Stimulated activated CD4-positive, alpha-beta T cell treated with anti-CD3 and anti-CD28 coated beads, Interleukin-15, amount 100 ng/mL, for 24 hours (primary cell): ENCODE data around the gene TNFRSF25.
"Not testable (repeated sequence)": the region's sequence is repeated elsewhere in the genome, so short reads cannot be mapped to it uniquely, and the experiment has no call there.

ENCODE experiments used
- DNase-seq: peaks from one replicate; pipeline ENCODE4 v3.0.0-alpha.2; 2020

TNFRSF25 gene

DNA sequence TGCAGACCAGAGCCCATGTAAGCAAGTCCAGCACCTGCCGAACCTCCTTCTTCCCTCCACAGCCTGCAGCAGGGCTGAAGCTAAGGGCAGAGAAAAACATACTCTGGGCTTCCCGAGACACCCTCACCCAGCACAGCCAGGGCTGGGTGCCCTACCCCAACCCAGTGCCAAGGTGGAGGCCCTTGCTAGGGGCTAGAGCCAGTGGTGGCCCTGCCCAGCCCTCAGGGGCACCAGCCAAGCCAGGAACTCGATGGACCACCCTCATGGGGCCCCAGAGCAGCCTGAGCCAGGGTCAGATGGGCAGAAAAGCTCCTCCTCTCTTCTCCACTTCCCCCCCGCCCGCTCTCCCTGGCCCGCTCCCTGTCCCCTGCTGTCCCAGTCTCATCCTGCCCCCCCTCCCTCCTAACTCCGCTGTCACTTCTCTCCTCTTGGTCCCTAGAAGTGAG, 15.9 kb downstream of the TNFRSF25 start:
- DNase-seq, result no peak

GRCh38 chr1:6448749-6449631, 17.0 kb downstream of the TNFRSF25 start:
- no peak for DNase-seq

GRCh38 chr1:6447818-6448748, 17.9 kb downstream of the TNFRSF25 start:
- DNase-seq, result no peak

- no peak for DNase-seq
These were observed 18.8 kb downstream of the TNFRSF25 start for GRCh38 chr1:6447016-6447817.

DNA sequence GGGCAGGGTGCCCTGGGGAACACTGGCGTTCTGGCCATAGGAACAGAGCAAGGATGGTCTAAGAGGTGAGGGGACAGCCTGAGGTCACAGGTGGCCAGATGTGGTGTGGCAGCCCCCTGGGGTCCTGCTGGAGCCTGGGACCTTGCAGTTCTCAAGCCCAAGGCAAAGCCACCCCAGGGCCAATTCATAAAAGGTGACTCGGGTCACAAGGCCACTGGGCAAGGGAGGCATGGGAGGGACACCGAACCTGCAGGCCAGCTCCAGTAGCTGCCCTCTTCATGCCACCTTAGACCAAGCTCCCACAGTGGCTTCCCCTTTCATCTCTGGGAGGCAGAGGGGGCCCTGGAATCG, 19.3 kb downstream of the TNFRSF25 start:
- no peak for DNase-seq

- DNase-seq, result not testable (repeated sequence)
These were observed 20.0 kb downstream of the TNFRSF25 start for GRCh38 chr1:6445929-6446328.

DNA sequence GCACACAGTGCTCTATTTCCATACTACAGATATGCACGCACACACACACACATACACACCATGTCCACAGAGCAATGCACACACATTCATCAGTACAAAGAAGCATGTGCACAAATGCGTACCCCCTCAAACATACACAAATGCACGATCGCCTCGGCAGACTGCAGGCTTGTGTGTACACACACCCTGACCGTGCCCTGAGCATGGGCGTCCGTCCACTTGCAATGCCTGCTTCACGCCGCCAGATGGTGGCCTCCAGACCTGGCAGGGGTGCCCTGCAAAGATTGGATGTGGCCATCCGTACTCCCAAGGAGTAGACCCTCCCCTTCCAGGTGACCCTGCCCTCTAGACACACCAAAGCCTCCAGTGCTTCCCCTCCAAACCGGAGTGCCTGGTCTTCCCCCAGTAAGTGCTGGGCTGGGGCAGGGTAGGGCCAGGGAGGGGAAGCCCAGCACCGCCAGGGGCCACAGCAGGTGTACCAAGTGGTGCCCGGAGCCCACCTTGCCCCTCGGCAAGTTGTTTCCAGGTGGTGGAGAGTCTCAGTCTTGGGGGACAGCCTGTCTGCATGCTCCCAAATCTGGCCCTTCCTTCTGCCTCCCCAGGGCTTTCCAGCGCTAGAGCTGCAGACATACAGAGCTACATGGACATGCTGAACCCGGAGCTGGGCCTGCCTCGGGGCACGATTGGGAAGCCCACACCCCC, 20.8 kb downstream of the TNFRSF25 start:
- DNase-seq, result peak; percentile 60

DNA sequence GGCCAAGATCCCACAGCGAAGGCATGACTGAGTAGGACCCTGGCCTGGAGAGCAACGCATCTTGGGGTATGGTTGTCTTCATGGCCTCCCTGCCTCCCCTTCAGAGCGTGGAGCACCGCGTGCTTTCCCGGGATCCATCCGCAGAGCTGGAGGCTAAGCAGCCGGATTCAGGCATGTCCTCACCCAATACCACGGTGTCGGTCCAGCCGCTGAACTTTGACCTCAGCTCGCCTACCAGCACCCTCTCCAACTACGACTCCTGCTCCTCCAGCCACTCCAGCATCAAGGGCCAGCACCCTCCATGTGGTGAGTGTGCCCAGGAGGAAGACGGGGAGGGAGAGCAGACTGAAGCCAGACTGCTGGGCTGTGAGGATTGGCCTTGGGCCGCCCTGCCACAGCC, 21.6 kb downstream of the TNFRSF25 start:
- DNase-seq, result no peak

- no peak for DNase-seq
These were observed 22.4 kb downstream of the TNFRSF25 start for GRCh38 chr1:6443339-6444115.

DNA sequence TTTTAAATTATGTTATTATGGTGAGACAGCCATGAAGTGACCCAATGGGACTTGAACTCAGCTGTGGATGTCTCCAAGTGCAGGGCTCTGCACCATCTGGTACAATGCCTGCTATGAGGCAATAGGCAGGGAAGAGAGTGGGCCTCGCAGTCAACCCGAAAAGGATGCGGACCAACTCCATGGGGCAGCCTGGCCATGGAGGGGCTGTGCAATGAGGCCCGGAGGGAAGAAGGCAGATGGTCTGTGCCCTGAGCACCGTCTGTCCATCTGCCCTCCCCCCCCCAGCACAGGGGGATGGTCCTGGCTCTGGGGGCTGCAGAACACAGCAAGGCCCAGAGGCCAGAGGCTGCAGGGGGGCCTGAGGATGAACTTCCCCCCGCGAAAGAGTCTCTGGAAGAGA, 24.4 kb downstream of the TNFRSF25 start:
- no peak for DNase-seq

GRCh38 chr1:6440198-6441126, 25.5 kb downstream of the TNFRSF25 start:
- DNase-seq, result peak; percentile 83

- DNase-seq, result peak; percentile 80
These were observed 27.9 kb downstream of the TNFRSF25 start for GRCh38 chr1:6438047-6438525.

DNA sequence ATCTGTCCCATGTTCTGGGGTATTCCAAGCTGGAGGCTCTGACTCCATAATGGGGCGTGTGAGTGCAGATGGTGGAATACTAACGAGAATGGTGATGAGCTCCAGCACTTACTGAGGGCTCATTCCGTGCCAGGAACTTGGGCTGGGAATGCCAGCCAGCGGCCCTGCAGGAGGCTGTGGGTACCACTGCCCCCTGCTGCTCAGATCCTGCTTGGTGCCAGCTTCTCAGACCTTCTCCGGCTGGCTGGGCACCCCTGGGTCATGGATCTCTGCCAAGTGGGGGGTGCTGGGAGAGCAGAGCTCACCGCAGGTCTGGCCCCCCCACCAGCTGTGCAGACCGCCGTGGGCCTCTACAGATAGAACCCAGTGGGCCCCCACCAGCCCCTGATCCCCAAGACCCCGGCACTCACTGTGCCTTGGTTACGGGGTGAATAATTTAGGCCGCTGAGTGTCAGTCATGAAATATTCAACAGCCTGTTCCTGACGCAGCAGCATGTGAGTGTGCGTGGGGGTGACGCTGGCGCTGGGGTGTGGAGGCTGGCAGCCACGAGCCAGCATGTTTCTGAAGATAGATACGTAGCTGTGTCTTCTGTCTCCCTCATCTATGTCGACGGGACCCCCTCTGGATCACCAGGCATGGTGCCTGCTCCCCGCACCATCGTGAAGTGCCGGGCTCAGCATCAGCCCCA, 28.8 kb downstream of the TNFRSF25 start:
- DNase-seq, result not testable (repeated sequence)

- DNase-seq, result not testable (repeated sequence)
These were observed 29.7 kb downstream of the TNFRSF25 start for GRCh38 chr1:6436277-6436676.

DNA sequence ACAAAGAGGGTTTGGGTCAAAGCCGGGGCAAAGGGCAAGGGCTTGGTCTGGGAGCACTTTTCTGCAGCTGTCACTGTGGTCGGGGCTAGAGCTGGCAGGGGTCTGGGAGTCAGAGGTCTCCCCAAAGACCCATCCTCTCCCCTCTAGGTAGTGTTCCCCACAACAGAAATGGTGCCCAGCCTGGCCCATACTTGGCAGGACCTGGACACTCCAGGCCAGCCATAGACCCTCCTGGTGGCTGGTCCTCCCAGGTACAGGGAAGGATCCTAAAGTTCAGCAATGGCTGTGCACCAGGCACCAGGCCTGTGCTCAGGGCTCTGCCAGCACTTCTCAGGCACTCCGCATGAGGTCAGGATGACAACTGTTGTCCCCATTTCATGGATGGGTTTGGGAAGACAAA, 30.4 kb downstream of the TNFRSF25 start:
- no peak for DNase-seq

GRCh38 chr1:6435129-6435528, 30.8 kb downstream of the TNFRSF25 start:
- no peak for DNase-seq

GRCh38 chr1:6434186-6434585, 31.8 kb downstream of the TNFRSF25 start:
- DNase-seq, result no peak

DNA sequence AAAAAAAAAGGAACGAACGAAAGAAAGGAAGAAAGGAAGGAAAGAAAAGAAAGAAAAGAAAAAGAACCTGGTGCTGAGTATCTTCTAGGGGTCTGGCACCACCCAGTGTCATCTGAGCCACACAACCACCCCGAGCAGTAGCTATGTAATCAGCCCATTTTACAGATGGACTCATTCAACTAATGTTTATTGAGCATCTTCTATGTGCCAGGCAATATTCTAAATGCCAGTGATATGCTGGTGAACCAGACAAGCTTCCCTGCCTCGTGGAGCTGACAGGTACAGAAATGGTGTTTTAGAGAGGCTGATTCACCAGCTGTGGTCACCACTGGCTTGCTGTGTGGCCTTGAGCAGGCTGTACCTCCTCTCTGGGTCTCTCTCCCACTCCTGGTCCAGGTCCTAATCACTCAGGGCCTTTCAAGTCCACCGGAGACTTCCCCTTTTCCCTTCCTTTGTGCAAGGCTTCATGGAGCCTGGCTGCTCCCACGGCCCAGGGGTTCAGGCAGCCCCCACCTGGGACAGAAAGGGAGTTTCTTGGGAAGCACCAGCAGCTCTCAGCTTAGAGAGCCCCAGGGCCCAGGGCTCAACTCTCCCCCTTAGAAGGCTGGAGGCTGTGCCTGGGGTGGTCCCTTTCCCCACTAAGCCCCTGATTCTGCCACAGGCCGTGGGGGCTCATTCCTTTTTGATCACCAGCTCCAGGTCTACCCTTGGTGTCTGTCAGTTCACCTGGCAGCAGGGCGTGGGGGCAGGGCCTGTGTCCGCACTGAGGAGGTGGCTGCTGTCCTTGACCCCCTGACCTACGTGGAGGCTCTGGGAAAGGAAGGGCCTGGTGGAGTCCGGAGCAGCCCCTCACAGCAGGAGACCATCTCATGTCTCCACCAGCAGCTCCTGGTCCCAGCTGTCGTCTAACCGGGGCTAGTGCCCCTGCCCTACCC, 34.1 kb downstream of the TNFRSF25 start:
- not testable (repeated sequence) for DNase-seq
